ENCODE results near the gene MAP2K5. TPM values are rescaled to one million over a fixed set of nuclear protein-coding genes. Genes with fewer than 3 reads are reported as not detected.

The MAP2K5 gene
- total RNA-seq, 1 donor from 2014 or later = 25.0 TPM

DNA sequence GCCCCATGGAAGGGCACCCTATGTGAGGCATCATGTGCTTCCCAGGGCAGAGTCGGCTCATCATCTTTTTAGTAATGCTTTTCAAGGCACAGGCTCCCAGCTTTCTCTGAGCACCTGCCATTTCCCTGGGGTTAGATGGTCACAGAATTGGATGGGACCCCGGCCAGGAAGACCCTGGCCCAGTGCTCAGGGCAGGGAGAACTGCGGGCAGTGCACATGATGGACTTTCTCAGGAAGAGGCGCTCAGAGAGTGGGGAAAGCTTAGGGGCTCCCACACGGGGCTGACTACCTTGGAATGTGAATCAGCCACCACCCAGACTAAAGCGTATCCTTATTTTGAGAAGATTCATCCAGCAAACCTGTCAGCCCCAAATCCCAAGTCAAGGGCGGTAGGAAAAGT is 266.3 kb downstream of the MAP2K5 start:
- H3K36me3 ChIP-seq = peaks cover 21% of the 10 kb centered on the region
- intact Hi-C loops (cut with micrococcal nuclease) = no loop called here
- no peak for DNase-seq
- no peaks in the 10 kb centered on the region for H3K9me3 ChIP-seq (replicated peaks)
- TF ChIP-seq, protein P1, sequence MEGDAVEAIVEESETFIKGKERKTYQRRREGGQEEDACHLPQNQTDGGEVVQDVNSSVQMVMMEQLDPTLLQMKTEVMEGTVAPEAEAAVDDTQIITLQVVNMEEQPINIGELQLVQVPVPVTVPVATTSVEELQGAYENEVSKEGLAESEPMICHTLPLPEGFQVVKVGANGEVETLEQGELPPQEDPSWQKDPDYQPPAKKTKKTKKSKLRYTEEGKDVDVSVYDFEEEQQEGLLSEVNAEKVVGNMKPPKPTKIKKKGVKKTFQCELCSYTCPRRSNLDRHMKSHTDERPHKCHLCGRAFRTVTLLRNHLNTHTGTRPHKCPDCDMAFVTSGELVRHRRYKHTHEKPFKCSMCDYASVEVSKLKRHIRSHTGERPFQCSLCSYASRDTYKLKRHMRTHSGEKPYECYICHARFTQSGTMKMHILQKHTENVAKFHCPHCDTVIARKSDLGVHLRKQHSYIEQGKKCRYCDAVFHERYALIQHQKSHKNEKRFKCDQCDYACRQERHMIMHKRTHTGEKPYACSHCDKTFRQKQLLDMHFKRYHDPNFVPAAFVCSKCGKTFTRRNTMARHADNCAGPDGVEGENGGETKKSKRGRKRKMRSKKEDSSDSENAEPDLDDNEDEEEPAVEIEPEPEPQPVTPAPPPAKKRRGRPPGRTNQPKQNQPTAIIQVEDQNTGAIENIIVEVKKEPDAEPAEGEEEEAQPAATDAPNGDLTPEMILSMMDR (IDR thresholded peaks at IDR 0.05; ENCODE audit: borderline replicate concordance) = no peak
- H3K4me3 ChIP-seq = no peak overlapping the region
- H3K27me3 ChIP-seq (ENCODE audit: low read depth) = peaks cover 4% of the 10 kb centered on the region
- peaks cover 9% of the 10 kb centered on the region for H3K4me1 ChIP-seq
- H3K27ac ChIP-seq (replicated peaks) = no peak overlapping the region

DNA sequence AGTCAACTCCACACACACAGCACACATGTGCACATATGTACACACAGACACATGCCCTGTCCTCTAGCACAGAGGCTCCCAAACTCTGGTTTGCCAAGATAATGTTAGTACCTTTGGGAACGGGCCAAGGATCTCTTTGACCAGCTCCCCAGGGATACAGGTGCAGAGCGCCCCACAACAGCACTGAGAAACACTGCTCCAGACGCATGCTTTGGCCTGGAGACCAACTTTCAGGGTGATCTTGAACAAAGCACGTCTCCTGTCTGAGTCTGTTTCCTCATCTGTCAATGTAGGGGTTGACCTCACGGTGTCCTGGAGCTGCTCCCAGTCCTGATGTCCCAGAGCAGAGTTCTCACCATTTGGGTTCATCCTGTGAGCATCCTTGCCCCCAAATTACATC is 266.9 kb downstream of the MAP2K5 start:
- intact Hi-C loops (cut with micrococcal nuclease) = no loop called here
- Histone ChIP-seq H3K4me3 (no peak overlapping the region), H3K27ac (replicated peaks) (no peak overlapping the region), H3K27me3 (ENCODE audit: low read depth) (peaks cover 4% of the 10 kb centered on the region), H3K36me3 (peaks cover 21% of the 10 kb centered on the region), H3K4me1 (peaks cover 3% of the 10 kb centered on the region), H3K9me3 (replicated peaks) (no peaks in the 10 kb centered on the region)
- no peak for DNase-seq
- TF ChIP-seq, protein P1 (IDR thresholded peaks at IDR 0.05; ENCODE audit: borderline replicate concordance) = no peak

DNA sequence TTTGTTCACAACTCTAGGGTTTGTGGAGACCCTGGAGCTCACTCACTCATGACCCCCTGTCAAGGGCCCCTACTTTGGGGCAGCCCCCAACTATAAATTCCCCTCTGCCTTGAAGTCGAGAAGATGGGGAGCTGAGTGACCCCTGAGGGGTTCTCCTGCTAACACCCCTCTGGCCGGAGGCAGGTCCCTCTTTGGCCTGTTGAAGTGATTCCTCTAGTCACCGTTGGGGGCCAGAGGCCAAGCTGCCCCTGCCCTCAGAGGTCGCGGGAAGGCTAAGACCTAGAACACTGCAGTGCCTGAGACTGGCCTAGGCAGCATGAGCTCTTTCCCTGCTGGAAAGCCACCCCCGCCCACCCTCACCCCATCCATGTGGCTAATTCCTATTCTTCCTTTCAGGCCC is 267.4 kb downstream of the MAP2K5 start:
- Histone ChIP-seq H3K36me3 (peaks cover 21% of the 10 kb centered on the region), H3K4me1 (no peaks in the 10 kb centered on the region)
- DNase-seq = no peak

DNA sequence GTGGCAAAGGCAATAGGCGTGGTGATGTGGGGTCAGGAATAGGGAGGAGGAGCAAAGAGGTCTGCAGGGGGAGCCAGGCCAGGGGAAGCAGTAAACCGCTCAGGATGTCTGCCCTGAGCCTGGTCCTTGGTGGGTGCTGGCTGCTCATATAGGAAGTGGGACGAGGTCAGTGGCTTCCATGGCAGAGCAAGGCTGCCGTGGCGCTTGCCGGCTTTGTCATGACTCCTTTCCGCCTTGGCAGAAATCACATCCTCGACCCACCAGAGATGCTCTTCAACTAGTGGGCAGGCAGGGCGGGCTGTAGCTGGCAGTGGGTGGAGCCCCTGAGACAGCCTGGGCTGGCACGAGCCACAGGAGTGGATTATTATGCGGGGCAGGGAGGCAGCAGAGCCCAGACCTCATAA is 269.7 kb downstream of the MAP2K5 start:
- DNase-seq = no peak
- intact Hi-C loops (cut with micrococcal nuclease) = no loop called here
- TF ChIP-seq, protein P1 (IDR thresholded peaks at IDR 0.05; ENCODE audit: borderline replicate concordance) = no peak
- peaks cover 31% of the 10 kb centered on the region for H3K27me3 ChIP-seq (ENCODE audit: low read depth)
- peaks cover 20% of the 10 kb centered on the region for H3K36me3 ChIP-seq
- no peak overlapping the region for H3K4me3 ChIP-seq
- H3K4me1 ChIP-seq = no peaks in the 10 kb centered on the region
- H3K27ac ChIP-seq (replicated peaks) = no peak overlapping the region
- H3K9me3 ChIP-seq (replicated peaks) = peaks cover 24% of the 10 kb centered on the region

More for the DNA sequence above, 267.4 kb downstream of the MAP2K5 start:
- H3K4me3 ChIP-seq = no peak overlapping the region
- no peak overlapping the region for H3K27ac ChIP-seq (replicated peaks)
- peaks cover 3% of the 10 kb centered on the region for H3K9me3 ChIP-seq (replicated peaks)
- intact Hi-C loops (cut with micrococcal nuclease) = no loop called here
- peaks cover 8% of the 10 kb centered on the region for H3K27me3 ChIP-seq (ENCODE audit: low read depth)
- TF ChIP-seq, protein P1 (IDR thresholded peaks at IDR 0.05; ENCODE audit: borderline replicate concordance) = no peak

DNA sequence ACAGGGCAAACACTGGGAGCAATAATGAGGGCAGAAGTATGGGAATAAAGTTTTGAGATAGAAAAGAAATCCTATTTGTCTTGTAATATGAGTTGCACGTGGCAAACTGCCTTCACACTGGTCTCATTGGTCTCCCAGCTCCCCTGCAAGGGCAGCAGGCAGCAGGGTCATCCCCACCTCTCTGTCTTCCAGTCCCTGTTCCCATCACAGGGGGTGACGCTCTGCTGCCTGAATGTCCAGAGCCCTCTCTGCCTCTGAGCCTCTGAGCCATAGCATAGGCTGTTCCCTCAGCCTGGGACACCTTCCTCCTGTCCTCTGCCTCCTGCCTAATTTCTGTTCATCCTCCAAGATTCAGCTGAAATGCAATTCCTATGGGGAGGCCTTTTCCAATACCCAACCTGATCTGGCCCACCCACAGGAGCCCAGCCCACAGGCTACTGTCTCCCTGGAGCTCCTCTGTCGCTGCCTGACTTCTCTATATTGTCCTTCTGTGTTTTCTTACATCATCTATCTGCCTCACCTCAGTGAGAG is 270.7 kb downstream of the MAP2K5 start:
- Histone ChIP-seq H3K27me3 (ENCODE audit: low read depth) (peaks cover 41% of the 10 kb centered on the region), H3K4me3 (no peak overlapping the region), H3K27ac (replicated peaks) (no peak overlapping the region), H3K9me3 (replicated peaks) (peaks cover 24% of the 10 kb centered on the region), H3K36me3 (peaks cover 13% of the 10 kb centered on the region), H3K4me1 (no peaks in the 10 kb centered on the region)
- DNase-seq = no peak
- intact Hi-C loops (cut with micrococcal nuclease) = no loop called here
- TF ChIP-seq, protein P1 (IDR thresholded peaks at IDR 0.05; ENCODE audit: borderline replicate concordance) = no peak

Measured in left ventricle myocardium inferior (tissue), 1 donor.